GM18951 (cell line): ENCODE measurements around the gene IFNA14.

Experiments
- POLR2A ChIP-seq: IDR thresholded peaks from 4 replicates; pipeline ENCODE4 v1.6.1; 2011; ENCODE audit warnings: mild to moderate bottlenecking; ENCODE audit not compliant: insufficient read length, insufficient read depth; ENCODE audit errors: extremely low read depth
- in situ Hi-C: fragments of 300-500 bp; cut with MboI; formaldehyde crosslinking; loops from one replicate; pipeline ENCODE4 v1.12.0; 2022; ENCODE audit warnings: low sequenced_read_pairs, mixed read lengths, inconsistent platforms; ENCODE audit not compliant: unreplicated experiment

IFNA14 gene

DNA sequence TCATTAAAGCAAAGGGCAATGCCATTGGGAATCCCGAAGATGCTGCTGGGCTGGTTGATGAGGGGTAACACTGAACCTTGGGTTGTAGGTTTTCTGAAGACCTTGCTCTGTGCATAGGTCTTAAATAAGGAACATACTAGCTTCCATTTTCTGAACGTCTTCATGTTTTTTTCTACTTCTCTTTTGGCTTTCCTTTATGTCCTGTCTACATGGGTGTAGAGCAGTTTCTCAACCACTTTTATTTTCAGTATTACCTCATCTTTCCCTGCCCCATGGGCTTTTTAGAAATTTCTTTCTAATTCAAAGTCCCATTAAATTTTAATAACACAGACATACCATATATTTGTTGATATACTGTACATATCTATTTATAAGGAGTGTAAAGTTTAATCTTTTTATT lies at the start of gene IFNA14:
Gene IFNA14, minus strand, starts transcription at position 95 of the 400 bp plus-strand sequence. Its CDS starts 70 bp downstream, at position 25.
- in situ Hi-C loops: no loop called here
- no peak for TF ChIP-seq POLR2A

DNA sequence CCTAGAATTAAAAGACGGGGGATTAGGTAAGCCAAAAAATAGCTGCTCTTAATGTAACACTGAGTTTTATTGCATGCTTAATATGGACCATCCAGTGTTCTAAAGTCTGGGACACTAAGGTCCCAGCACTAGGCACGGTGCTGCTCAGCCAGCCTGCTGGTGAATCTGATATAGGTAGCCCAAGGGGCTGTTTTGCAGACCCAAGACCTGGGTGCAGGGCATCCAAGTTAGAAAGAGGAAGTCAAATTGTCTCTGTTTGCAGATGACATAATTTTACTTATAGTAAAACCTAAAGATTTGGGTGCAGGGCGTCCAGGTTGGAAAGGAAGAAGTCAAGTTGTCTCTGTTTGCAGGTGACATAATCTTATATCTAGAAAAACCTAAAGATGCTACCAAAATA lies 47.5 kb upstream of the IFNA14 start:
- in situ Hi-C loops: no loop called here
- TF ChIP-seq POLR2A: no peak

DNA sequence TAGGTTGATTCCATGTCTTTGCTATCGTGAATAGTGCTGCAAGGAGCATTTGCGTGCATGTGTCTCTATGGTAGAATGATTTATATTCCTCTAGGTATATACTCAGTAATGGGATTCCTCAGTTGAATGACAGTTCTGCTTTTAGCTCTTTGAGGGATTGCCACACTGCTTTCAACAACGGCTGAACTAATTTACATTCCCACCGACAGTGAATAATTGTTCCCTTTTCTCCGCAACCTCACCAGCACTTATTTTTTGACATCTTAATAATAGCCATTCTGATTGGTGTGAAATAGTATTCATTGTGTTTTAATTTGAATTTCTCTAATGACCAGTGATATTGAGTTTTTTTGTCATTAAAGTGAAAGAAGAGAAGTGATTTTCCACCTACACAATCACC lies 46.9 kb upstream of the IFNA14 start:
- no peak for TF ChIP-seq POLR2A
- in situ Hi-C loops: no loop called here

DNA sequence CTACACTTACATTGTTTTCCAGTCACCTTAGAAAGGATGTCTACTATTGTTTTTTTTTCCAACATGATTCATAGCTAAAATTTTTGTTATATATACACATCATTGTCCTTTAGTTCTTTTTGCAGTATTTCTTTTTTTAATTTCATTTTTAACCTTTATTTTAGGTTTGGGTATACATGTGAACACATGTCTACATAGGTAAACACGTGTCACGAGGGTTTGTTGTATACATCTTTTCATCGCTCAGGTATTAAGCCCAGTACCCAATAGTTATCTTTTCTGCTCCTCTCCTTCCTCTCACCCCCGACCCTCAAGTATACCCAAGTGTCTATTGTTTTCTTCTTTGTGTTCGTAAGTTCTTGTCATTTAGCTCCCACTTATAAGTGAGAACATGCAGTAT lies 46.3 kb upstream of the IFNA14 start:
- no peak for TF ChIP-seq POLR2A
- in situ Hi-C loops: no loop called here

DNA sequence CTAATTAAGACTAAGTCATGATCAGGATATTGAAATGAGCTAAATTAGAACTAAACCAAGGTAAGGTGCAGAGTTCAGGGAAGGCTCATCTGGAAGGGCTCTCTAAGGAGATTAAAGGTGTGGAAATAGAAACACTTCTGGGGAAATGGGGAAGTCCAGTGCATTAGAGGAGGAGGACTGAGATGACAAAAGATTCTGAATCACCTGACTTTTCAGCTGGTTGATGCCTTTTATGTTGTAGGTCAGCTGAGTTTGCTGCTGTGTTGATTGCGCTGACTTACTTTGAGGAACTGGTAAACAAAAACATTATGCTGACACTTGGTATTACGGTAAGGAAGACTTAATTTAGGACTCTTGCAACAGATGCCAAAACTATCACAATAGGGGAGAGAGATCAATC lies 41.5 kb upstream of the IFNA14 start:
- in situ Hi-C loops: no loop called here

DNA sequence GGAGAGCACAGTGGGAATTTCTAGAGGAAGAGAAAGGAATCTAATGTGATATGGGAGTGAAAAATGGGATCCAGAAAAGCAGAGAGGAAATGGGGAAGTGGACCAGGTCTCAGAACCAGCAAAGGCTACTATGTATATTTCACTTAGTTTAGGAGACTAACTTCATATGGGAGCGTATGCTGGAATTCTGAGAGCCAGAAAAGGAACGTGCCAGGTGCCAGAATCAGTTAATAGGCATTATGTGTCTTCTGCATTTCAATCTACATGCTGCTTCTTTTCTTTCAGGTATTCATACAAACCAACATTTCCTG lies 28.5 kb upstream of the IFNA14 start:
- in situ Hi-C loops: no loop called here
- no peak for TF ChIP-seq POLR2A

More for the DNA sequence above, 41.5 kb upstream of the IFNA14 start:
- TF ChIP-seq POLR2A: no peak

DNA sequence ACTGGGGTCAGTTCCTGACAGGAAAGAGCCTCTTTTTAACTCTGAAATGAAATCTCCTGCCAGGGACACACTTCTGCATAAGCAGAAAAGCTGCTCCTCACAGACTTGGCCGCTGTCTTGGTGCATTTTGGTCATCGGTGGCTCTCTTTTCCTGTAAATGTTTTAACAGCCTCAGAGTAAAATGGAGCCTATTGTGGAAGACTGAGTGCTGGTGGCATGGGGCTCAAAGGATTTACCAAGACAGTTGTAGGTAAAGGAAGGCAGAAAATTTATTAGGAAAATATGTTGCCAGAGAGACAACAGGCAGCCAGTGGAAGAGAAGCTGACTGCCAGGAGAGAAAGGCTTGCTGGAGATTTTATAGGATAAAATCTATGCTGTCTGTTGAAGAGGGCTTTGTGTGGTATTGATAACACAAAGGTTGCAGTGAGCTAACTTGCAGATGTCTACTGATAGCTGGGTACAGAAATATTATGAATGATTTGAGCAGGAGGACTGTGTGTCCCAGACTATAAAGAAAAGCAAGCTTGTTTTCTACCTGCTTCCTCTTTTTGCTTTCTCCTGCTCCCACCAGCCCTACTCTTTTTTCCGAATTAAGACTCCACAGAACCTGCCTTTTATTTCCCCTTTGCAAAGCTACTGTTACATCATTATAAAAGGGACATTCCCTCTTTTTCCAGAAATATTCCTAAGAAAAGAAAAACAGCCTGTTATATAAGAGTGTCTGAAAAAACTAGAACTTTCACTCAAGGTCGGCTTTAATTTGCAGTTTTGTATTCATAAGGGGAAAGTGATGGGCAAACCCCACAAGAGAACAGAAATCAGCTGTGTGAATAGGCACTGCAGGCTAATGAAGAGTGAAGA lies 27.9 kb upstream of the IFNA14 start:
- no peak for TF ChIP-seq POLR2A

DNA sequence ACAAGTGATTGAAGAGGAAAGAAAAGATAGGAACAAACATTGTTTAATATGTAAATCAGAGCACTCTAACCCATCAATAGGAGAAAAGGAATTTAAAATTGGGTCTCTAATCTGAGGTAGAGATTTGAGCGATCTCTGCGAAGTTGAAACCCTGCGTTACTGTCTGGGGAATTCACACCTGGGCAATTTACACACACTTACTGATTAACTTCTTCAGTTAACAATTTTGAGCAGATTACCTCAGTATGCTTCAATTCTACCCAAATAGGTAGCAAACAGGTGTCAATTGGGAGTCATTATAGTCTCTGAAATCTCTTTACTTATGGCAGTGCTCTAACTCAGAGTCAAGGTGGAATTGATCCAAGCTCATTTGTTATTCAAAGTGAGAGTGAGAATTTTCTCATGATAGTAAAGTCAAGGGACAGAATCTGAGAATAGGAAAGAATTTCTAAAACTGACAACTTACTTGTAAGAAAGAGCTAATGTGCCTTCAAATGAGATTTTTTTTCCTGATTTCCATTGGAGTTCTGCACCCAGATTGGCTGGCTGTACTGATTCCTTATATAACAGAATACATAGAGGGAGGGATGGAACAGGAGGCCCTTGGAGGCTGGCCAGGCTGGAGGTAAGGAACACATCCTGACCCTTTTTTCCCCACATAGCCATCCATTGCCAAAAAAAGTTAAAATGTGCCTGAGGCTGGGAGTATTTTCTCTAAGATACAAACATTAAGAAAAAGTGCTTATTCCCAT lies 27.1 kb upstream of the IFNA14 start:
- TF ChIP-seq POLR2A: no peak
- in situ Hi-C loops: no loop called here

More for the DNA sequence above, 27.9 kb upstream of the IFNA14 start:
- in situ Hi-C loops: no loop called here

DNA sequence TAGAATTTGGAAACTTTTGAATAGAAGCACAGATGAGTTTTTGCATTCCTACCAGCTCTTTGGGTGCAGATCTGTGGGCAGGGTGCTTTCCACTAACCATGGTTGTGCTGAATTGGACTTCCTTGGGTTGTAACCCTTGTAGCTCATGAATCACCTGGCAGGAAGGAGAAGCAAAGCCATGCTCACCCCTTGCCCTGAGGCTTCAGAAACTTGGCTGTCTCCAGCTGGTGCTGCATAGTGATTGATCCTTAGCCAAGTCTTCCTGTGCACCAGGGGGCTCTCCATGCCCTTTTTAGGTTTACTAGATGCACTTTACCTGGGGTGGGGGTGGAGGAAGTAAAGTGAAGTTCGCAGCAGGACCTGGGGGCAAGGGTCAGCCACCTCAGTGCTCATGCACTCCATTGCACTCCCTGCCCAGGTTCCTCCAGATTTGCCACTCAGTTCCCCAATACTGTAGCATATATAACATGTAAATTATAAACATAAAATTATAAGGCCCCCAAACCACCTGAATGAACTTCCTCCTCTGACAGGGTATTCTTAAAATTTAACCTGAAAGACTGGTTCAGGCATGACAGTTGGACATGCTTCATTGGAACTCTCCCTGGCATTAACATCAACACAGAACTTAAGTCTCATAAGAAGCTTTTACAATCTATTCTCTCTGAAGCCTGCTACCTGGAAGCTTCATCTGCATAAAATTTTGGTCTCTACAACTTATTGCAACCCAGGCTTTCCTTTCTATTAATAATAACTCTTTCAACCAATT lies 25.8 kb upstream of the IFNA14 start:
- no peak for TF ChIP-seq POLR2A
- in situ Hi-C loops: no loop called here

DNA sequence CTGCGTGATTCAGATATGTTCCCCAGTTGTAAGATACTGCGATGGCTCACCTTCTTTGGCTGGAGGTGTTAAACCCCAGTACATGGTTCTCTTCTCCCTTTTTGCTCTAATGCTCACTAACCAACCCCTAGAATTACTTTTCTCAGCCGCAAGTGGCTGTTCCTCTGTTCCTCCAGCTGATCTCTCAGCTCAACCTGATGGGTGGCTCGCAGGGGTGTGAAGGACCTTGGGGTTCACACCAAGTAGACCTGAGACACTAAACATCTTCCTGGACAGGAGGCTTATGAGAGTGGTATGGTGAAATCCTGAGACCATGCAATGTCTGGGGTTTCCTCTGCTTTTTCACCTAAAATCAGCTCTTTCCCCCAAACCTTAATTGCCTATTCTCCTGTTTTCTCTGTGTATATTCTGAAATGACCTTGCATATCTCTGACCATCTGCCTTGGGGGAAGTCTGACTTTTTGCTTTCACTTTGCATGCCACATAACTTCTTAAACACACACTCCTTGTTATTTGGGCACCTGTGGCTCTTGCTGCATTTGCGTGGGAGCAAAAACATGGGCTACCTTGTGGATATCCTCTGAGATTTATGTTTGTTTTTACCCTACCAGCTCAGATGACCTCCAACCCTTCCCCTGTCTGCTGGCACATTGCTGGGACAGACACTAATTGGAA lies 15.9 kb upstream of the IFNA14 start:
- in situ Hi-C loops: no loop called here
- no peak for TF ChIP-seq POLR2A

DNA sequence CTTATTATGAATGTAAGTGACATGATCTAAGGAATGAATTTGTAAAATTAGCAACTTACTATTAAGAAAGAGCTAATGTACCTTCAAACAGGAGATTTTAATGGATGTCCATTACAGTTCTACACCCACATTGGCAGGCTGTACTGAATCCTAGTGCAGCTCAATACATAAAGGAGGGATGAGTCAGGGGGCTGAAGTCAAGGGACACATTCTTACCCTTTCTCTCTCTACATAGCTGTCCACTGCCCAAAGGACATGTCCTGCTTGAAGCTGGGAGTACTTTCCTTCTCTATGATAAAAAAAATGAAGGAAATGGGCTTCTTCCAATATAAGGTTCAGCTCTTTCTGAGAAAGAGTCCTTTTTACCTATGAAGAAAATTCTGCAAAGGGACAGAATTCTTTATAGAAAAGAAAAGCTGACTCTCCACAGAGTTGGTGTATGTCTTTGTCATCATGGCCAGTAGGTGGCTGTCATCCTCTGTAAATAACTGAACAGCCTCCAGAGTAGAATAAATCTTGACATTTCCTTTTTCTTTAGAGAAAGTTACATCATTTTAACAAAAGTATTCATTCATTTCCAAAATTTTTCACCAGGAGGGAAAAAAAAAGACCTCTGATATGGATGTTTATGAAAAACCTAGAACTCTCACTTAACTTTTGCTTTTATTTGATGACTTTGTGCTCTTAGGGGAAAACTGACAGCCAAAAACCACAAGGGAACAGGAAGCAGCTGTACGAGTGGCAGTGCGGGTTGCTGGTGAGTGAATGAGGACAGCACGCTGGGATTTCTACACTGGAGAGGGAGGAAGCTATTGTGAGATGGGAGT lies 13.1 kb upstream of the IFNA14 start:
- no peak for TF ChIP-seq POLR2A
- in situ Hi-C loops: loop anchor here (5.0 kb wide), 1 partner anchor 54 kb away; the partner anchor contains the start of gene IFNA5

DNA sequence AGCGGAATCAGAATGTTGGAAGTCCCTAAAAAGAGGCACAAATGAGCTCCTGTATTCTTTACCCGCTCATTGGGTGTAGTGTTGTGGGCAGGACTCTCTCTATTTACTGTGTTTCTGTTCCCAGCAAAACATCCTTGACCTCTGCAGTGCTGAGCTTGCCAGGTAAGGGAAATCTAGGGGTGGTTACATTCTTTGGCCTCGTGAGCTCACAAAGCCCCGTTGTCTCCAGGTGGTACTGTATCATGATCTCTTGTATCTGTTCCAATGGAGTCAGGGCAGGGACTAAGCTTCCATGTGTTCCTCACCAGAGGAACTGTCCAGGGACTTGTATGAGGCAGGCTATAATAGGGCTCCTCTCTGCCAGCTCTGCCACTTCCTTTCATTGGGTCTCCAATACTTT lies 11.8 kb upstream of the IFNA14 start:
- TF ChIP-seq POLR2A: no peak
- in situ Hi-C loops: loop anchor here (5.0 kb wide), 1 partner anchor 56 kb away; the partner anchor contains the start of gene IFNA5
